IPS-11a (cell line): Measurements from ENCODE around the gene ASB14.

Experiments used
- H3K4me3 ChIP-seq: one replicate; pipeline ENCODE4 v1.5.1; 2013; ENCODE audit warnings: low read depth, low read length, control low read depth

The ASB14 gene

GRCh38 chr3:57261929-57262328, 30.6 kb downstream of the ASB14 start:
- no peak overlapping the region for H3K4me3 ChIP-seq

- no peak overlapping the region for H3K4me3 ChIP-seq
These were observed 31.4 kb downstream of the ASB14 start for GRCh38 chr3:57261119-57261518.

- H3K4me3 ChIP-seq = no peak overlapping the region
These were observed 34.8 kb downstream of the ASB14 start for GRCh38 chr3:57257678-57258077.

- no peak overlapping the region for H3K4me3 ChIP-seq
These were observed 35.6 kb downstream of the ASB14 start for GRCh38 chr3:57256844-57257243.

GRCh38 chr3:57252404-57252803, 40.1 kb downstream of the ASB14 start:
- H3K4me3 ChIP-seq = no peak overlapping the region

- no peak overlapping the region for H3K4me3 ChIP-seq
These were observed 47.5 kb downstream of the ASB14 start for GRCh38 chr3:57244946-57245345.

- H3K4me3 ChIP-seq = no peak overlapping the region
These were observed 57.6 kb downstream of the ASB14 start for GRCh38 chr3:57234613-57235575.

GRCh38 chr3:57233799-57234198, 58.7 kb downstream of the ASB14 start:
- no peak overlapping the region for H3K4me3 ChIP-seq

- no peak overlapping the region for H3K4me3 ChIP-seq
These were observed 62.5 kb downstream of the ASB14 start for GRCh38 chr3:57230006-57230405.

- H3K4me3 ChIP-seq = peak overlapping the region; percentile 88
These were observed 64.3 kb downstream of the ASB14 start for GRCh38 chr3:57227930-57228751.

GRCh38 chr3:57227204-57227929, 65.1 kb downstream of the ASB14 start, which contains the start of gene APPL1:
Gene APPL1, plus strand, starts transcription at chr3:57227729. Its CDS starts 155 bp downstream, at chr3:57227884.
- peak within 1 kb of the TSS; percentile 88 for H3K4me3 ChIP-seq

- H3K4me3 ChIP-seq = no peak overlapping the region
These were observed 66.3 kb downstream of the ASB14 start for GRCh38 chr3:57226176-57226575.

- H3K4me3 ChIP-seq = no peak overlapping the region
These were observed 67.6 kb downstream of the ASB14 start for GRCh38 chr3:57224856-57225255.

GRCh38 chr3:57221883-57222282, 70.6 kb downstream of the ASB14 start:
- no peak overlapping the region for H3K4me3 ChIP-seq
